Measurements from ENCODE around the gene SLC1A2.

The SLC1A2 gene

DNA sequence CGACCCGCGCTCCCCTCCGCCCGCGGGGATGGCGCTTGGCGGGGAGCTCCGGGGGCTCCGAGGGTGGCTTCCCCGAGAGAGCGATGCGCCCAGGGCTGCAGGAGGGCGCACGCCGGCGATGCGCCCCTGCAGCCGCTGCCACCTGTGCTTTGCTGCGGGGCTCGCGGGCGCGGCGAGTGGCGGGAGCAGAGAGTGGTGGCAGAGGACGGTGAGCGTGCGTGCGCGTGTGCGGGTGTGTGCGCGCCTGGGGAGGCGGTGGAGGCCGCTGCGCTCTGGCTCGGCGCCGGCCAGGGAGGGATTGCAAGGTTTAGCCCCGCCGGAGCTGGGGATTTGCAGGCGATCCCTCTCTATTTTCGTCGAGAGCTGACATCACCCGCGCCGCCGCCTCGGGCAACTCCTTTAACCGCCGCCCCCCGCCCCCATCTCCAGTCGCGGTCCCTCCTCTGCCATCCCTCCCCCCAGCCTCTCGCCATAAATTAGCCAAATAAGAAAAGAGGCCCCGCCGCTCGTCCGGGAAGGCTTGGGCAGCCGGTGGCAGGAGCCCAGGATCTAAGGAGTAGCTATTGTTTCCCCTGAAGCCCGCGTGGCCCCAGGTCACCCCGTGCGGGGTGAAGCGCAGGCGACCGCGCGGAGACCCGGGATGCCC is at the start of gene SLC1A2:
SLC1A2 (minus strand) TSS at position 375 of the 646 bp plus-strand sequence. CDS start 592 bp downstream, outside the sequence.
- H3K27me3 ChIP-seq (ENCODE audit: low read length) = no peaks in the 10 kb centered on the region
- no peaks in the 10 kb centered on the region for H3K36me3 ChIP-seq (ENCODE audit: low read length)
- H4K20me1 ChIP-seq (ENCODE audit: low read depth, low read length) = no peaks in the 10 kb centered on the region
- no peak within 1 kb of the TSS for H3K27ac ChIP-seq (ENCODE audit: low read depth, low read length)
- TF ChIP-seq CTCF (IDR thresholded peaks at IDR 0.05; ENCODE audit: insufficient read depth, low read length, poor library complexity, severe bottlenecking) = no peak
- TF ChIP-seq EZH2phosphoT487 (conservative IDR thresholded peaks at IDR 0.05; ENCODE audit: low read length) = no peak
- no peaks in the 10 kb centered on the region for H3F3A ChIP-seq (ENCODE audit: insufficient read depth)
- H3K79me2 ChIP-seq (ENCODE audit: insufficient read depth, low read length) = no peaks in the 10 kb centered on the region
- no peak within 1 kb of the TSS for H3K9ac ChIP-seq (ENCODE audit: low read length)
- H3K9me2 ChIP-seq (replicated peaks; ENCODE audit: insufficient read depth, low read length) = no peaks in the 10 kb centered on the region
- no peak within 1 kb of the TSS for H3K4me3 ChIP-seq (ENCODE audit: insufficient read depth, low read length, poor library complexity, severe bottlenecking)
- H2AFZ ChIP-seq (ENCODE audit: low read depth, low read length, severe bottlenecking) = no peak within 1 kb of the TSS
- H3K9me3 ChIP-seq (ENCODE audit: insufficient read depth, low read length) = no peaks in the 10 kb centered on the region
- no peak within 1 kb of the TSS for H3K4me2 ChIP-seq (ENCODE audit: low read depth, low read length, poor library complexity, severe bottlenecking)

DNA sequence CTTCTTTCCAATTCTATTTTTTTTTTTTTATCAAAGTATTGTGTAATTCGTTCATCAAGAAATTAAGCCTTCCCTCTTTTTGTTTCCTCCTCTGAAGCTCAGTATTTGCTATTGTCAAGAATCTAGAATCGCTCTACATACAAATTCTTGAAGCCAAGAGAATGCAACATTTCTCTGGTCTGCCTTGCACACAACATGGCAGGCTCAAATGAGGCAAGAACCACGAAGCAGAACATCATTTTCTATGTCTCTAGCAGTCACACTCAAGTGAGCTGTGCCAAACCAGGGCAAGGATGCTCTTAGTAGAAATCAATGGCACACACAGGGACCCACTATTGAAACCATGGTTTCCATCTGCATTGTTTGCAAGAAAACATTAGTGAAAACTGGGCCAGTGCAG is 46.7 kb upstream of the SLC1A2 start:
- Histone ChIP-seq H3K27ac (ENCODE audit: low read depth, low read length) (no peak overlapping the region), H3K27me3 (ENCODE audit: low read length) (no peaks in the 10 kb centered on the region), H3K9me3 (ENCODE audit: insufficient read depth, low read length) (no peaks in the 10 kb centered on the region), H3K9ac (ENCODE audit: low read length) (no peak overlapping the region), H3K79me2 (ENCODE audit: insufficient read depth, low read length) (no peaks in the 10 kb centered on the region), H4K20me1 (ENCODE audit: low read depth, low read length) (no peaks in the 10 kb centered on the region), H3K4me3 (ENCODE audit: insufficient read depth, low read length, poor library complexity, severe bottlenecking) (no peak overlapping the region), H3K9me2 (replicated peaks; ENCODE audit: insufficient read depth, low read length) (no peaks in the 10 kb centered on the region), H3K4me2 (ENCODE audit: low read depth, low read length, poor library complexity, severe bottlenecking) (no peak overlapping the region), H3F3A (ENCODE audit: insufficient read depth) (no peaks in the 10 kb centered on the region), H3K36me3 (ENCODE audit: low read length) (no peaks in the 10 kb centered on the region), H2AFZ (ENCODE audit: low read depth, low read length, severe bottlenecking) (no peak overlapping the region)
- TF ChIP-seq EZH2phosphoT487 (conservative IDR thresholded peaks at IDR 0.05; ENCODE audit: low read length) (no peak), CTCF (IDR thresholded peaks at IDR 0.05; ENCODE audit: insufficient read depth, low read length, poor library complexity, severe bottlenecking) (no peak)

GRCh38 chr11:35464308-35464707 is 45.0 kb upstream of the SLC1A2 start:
- no peaks in the 10 kb centered on the region for H3K79me2 ChIP-seq (ENCODE audit: insufficient read depth, low read length)
- no peaks in the 10 kb centered on the region for H3K36me3 ChIP-seq (ENCODE audit: low read length)
- H3K9me2 ChIP-seq (replicated peaks; ENCODE audit: insufficient read depth, low read length) = no peaks in the 10 kb centered on the region
- no peak overlapping the region for H3K4me2 ChIP-seq (ENCODE audit: low read depth, low read length, poor library complexity, severe bottlenecking)
- no peak for TF ChIP-seq EZH2phosphoT487 (conservative IDR thresholded peaks at IDR 0.05; ENCODE audit: low read length)
- TF ChIP-seq CTCF (IDR thresholded peaks at IDR 0.05; ENCODE audit: insufficient read depth, low read length, poor library complexity, severe bottlenecking) = no peak
- no peaks in the 10 kb centered on the region for H3K9me3 ChIP-seq (ENCODE audit: insufficient read depth, low read length)
- no peak overlapping the region for H3K27ac ChIP-seq (ENCODE audit: low read depth, low read length)
- no peak overlapping the region for H2AFZ ChIP-seq (ENCODE audit: low read depth, low read length, severe bottlenecking)
- H4K20me1 ChIP-seq (ENCODE audit: low read depth, low read length) = no peaks in the 10 kb centered on the region
- H3K4me3 ChIP-seq (ENCODE audit: insufficient read depth, low read length, poor library complexity, severe bottlenecking) = no peak overlapping the region
- no peaks in the 10 kb centered on the region for H3K27me3 ChIP-seq (ENCODE audit: low read length)
- no peak overlapping the region for H3K9ac ChIP-seq (ENCODE audit: low read length)
- no peaks in the 10 kb centered on the region for H3F3A ChIP-seq (ENCODE audit: insufficient read depth)
